Neural progenitor cell (in vitro differentiated cells): Measurements from ENCODE around the gene PRPF8.

Experiments
- EZH2 ChIP-seq: fragments of 200-600 bp; sonication (generic); IDR thresholded peaks from 2 replicates; pipeline ENCODE4 v1.6.1; 2017; ENCODE audit warnings: antibody characterized with exemption, mild to moderate bottlenecking, moderate library complexity
- EZH2phosphoT487 ChIP-seq: fragments of 200-600 bp; sonication (generic); IDR thresholded peaks from 2 replicates; pipeline ENCODE4 v1.6.1; 2017; ENCODE audit warnings: antibody characterized with exemption
- TF ChIP-seq, protein P1 (sequence below): fragments of 200-600 bp; sonication (generic); IDR thresholded peaks from 2 replicates; pipeline ENCODE4 v1.5.1; 2017; ENCODE audit warnings: antibody characterized with exemption, mild to moderate bottlenecking

DNA sequence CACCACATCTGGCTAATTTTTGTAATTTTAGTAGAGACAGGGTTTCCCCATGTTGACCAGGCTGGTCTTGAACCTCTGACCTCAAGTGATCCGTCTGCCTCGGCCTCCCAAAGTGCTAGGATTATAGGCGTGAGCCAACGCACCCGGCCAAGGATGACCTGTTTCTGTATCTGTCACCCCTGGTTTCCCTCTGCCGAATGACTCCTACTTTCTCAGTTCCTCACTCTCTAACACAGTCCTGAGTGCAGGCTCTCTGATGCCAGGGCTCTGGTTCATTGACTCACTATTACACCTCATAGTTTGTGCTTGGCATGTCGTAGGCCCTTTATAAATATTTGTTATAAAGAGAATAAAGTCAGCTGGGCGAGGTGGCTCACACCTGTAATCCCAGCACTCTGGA is 10.7 kb upstream of the PRPF8 start:
- TF ChIP-seq, protein P1, sequence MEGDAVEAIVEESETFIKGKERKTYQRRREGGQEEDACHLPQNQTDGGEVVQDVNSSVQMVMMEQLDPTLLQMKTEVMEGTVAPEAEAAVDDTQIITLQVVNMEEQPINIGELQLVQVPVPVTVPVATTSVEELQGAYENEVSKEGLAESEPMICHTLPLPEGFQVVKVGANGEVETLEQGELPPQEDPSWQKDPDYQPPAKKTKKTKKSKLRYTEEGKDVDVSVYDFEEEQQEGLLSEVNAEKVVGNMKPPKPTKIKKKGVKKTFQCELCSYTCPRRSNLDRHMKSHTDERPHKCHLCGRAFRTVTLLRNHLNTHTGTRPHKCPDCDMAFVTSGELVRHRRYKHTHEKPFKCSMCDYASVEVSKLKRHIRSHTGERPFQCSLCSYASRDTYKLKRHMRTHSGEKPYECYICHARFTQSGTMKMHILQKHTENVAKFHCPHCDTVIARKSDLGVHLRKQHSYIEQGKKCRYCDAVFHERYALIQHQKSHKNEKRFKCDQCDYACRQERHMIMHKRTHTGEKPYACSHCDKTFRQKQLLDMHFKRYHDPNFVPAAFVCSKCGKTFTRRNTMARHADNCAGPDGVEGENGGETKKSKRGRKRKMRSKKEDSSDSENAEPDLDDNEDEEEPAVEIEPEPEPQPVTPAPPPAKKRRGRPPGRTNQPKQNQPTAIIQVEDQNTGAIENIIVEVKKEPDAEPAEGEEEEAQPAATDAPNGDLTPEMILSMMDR, result no peak
- TF ChIP-seq EZH2 (no peak), EZH2phosphoT487 (no peak)
